Adipocyte (in vitro differentiated cells): Measurements from ENCODE around the gene SRRM4.

Experiments
- DNase-seq: peaks from one replicate; pipeline ENCODE4 v3.0.0-alpha.2; 2015; ENCODE audit warnings: low read depth
- H3K27me3 ChIP-seq: replicated peaks from 2 replicates; pipeline ENCODE4 v1.7.0; 2013; ENCODE audit warnings: mild to moderate bottlenecking, low read length, moderate library complexity; ENCODE audit not compliant: control insufficient read depth, insufficient read depth
- H3K36me3 ChIP-seq: 2 replicates; pipeline ENCODE4 v1.7.0; 2013; ENCODE audit warnings: low read length, mild to moderate bottlenecking, moderate library complexity; ENCODE audit not compliant: control insufficient read depth, insufficient read depth, severe bottlenecking
- H3K4me1 ChIP-seq: 2 replicates; pipeline ENCODE4 v1.7.0; 2013; ENCODE audit warnings: mild to moderate bottlenecking, low read length, moderate library complexity; ENCODE audit not compliant: control insufficient read depth, insufficient read depth
- H3K4me3 ChIP-seq: 2 replicates; pipeline ENCODE4 v1.7.0; 2013; ENCODE audit warnings: mild to moderate bottlenecking, low read length, moderate library complexity
- H3K9ac ChIP-seq: 2 replicates; pipeline ENCODE4 v1.7.0; 2013; ENCODE audit warnings: mild to moderate bottlenecking, low read length, moderate library complexity
- H3K9me3 ChIP-seq: 2 replicates; pipeline ENCODE4 v1.7.0; 2013; ENCODE audit warnings: mild to moderate bottlenecking, low read length, moderate library complexity; ENCODE audit not compliant: control insufficient read depth

The SRRM4 gene

DNA sequence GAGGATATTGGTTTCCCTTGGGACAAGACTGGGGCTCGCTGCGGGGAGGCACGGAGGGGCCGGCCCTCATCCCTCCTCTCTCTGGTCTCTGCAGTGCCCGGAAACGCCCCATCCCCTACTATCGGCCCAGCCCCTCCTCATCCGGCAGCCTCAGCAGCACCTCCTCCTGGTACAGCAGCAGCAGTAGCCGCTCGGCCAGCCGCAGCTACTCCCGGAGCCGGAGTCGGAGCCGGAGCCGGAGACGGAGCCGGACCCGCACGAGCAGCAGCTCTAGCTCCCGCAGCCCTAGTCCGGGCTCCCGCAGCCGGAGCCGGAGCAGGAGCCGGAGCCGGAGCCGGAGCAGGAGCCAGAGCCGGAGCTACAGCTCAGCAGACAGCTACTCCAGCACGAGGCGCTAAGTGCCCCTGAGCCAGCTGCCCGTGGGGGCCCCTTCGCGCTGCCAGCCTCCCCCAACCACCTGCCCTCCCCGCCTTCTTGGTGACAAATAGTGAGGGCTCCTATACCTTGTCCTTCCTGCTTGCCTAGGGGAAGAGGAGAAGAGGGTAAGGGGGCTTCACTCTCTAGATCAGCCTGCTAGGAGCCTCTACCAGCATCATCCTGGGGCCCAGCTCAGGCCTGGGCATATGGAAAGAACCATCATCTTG is 175.2 kb downstream of the SRRM4 start:
- Histone ChIP-seq H3K9me3 (peaks cover 5% of the 10 kb centered on the region), H3K27me3 (peaks cover 18% of the 10 kb centered on the region), H3K36me3 (no peaks in the 10 kb centered on the region), H3K4me3 (no peak overlapping the region), H3K9ac (no peak overlapping the region), H3K4me1 (no peaks in the 10 kb centered on the region)
- no peak for DNase-seq

DNA sequence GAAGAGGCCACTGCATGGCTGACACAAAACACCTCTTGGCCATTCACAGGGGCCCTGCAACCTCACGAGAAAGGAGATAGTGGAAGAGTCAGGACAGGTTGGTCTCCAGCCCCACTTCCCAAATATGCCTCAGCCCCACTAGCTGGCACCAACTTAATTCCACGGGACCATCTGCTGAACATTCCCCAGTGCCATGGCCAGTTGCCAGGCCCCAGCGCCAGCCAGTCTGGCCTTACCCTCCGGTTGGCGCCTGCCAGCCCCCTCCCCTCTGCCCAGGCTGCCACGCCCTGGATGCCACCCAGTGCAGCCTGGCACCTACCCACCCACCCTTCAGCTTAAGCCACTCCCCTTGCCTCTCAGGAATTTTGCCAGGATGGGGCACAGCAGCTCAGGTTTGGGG is 176.2 kb downstream of the SRRM4 start:
- Histone ChIP-seq H3K9me3 (no peaks in the 10 kb centered on the region), H3K36me3 (no peaks in the 10 kb centered on the region), H3K9ac (no peak overlapping the region), H3K27me3 (peaks cover 23% of the 10 kb centered on the region), H3K4me3 (no peak overlapping the region), H3K4me1 (no peaks in the 10 kb centered on the region)
- no peak for DNase-seq

DNA sequence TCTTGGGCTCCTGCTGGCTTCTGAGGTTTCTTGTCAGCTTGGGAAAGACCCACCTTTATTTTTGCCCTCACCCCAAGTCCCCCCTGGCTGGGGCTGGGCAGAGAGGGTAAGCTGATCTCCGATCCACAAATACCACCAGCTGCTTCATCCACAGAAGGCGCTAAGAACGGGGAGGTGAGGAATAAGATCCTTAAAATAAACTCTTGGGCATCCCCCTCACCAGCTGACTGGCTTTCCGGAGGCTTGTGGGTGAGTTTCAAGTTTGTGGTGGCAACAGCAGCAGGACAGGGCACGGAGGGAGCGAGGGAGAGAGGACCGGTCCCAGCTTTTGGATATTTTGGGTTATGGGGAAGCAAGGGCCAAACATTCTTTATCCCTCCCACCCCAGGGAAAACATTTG is 176.6 kb downstream of the SRRM4 start:
- H3K4me3 ChIP-seq: no peak overlapping the region
- DNase-seq: no peak

DNA sequence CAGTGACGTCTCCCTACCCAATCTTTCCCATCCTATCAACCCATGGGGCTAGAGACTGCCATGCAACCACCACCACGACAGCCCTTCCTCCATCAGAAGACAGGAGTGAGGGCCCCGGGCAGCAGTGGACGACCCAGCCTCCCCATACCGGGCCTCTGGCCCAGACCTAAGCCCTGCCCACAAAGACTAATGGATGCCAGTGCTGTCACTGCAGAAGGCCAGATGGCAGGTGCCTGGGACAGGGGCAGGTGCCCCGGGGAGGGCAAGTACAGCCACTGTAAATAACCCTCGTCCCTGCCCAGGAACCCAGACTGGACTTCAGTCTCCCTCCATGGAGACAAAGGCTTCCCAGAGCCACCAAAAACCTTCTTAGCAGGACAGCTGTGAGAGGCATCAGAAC is 177.1 kb downstream of the SRRM4 start:
- H3K36me3 ChIP-seq: no peaks in the 10 kb centered on the region
- H3K9ac ChIP-seq: no peak overlapping the region
- no peaks in the 10 kb centered on the region for H3K9me3 ChIP-seq
- DNase-seq: no peak
- no peaks in the 10 kb centered on the region for H3K4me1 ChIP-seq
- no peak overlapping the region for H3K4me3 ChIP-seq
- peaks cover 16% of the 10 kb centered on the region for H3K27me3 ChIP-seq

More for the DNA sequence above, 176.6 kb downstream of the SRRM4 start:
- Histone ChIP-seq H3K4me1 (no peaks in the 10 kb centered on the region), H3K9me3 (no peaks in the 10 kb centered on the region), H3K9ac (no peak overlapping the region), H3K27me3 (peaks cover 20% of the 10 kb centered on the region), H3K36me3 (no peaks in the 10 kb centered on the region)

DNA sequence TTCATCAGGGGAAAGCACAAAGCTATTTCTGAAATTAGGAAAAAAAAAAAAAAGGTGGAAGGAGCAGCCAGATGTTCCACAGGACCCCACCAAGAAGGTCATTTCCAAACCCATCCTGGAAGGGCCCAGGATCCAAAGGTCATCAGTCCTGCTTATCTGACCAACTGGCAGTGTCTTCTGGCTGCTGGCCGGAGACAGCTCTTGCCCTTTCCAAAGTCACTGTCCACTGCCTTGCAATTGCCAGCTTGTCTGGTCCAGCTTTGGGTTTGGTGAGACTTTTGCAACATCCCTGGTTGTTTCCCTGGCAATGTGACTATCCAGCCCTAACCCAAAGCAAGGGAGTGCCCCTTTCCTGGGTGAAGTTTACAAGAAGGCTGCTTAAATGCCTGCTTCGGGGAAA is 178.5 kb downstream of the SRRM4 start:
- no peaks in the 10 kb centered on the region for H3K36me3 ChIP-seq
- H3K4me1 ChIP-seq: no peaks in the 10 kb centered on the region
- H3K27me3 ChIP-seq: peaks cover 16% of the 10 kb centered on the region
- H3K9ac ChIP-seq: no peak overlapping the region
- no peak overlapping the region for H3K4me3 ChIP-seq
- DNase-seq: no peak
- no peaks in the 10 kb centered on the region for H3K9me3 ChIP-seq

DNA sequence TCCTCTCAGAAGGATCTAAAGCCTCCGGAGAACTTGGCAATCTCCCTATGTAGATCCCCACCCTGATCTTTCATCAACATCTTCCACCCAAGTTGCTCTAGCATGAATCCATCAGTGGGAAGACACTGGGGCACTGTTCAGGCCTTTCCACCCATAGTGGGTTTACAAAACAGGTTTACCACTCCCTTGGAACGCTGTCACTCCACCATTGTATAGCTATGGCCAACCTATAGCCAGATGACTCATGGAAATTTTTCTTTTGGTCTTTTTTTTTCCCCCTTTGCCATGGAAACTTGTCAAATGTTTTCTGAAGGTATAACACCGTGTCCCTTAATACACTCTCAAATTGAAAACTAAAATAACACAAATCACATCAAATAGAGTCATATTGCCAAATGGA is 186.6 kb downstream of the SRRM4 start:
- Histone ChIP-seq H3K9ac (no peak overlapping the region), H3K27me3 (peaks cover 24% of the 10 kb centered on the region), H3K9me3 (peaks cover 8% of the 10 kb centered on the region), H3K4me3 (no peak overlapping the region), H3K4me1 (no peaks in the 10 kb centered on the region), H3K36me3 (no peaks in the 10 kb centered on the region)
- DNase-seq: no peak

DNA sequence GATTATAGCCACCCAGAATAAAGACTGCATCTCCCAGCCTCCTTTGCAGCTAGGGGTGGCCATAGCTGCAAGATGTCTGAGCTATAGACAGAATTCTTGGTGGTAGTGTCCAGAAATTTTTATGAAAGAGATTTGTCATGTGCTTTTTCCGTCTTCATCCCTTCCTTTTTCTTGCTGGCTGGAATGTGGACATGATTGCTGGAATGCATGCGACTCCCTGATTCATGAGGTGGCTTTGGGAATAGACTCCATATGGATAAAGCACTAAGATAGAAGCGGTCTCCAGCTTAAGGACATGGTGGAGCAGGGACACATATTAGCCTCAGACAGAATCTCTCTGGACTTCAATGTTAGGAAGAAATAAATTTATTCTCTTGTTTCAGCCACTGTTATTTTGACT is 187.4 kb downstream of the SRRM4 start:
- H3K9me3 ChIP-seq: peaks cover 8% of the 10 kb centered on the region
- no peak for DNase-seq
- H3K9ac ChIP-seq: no peak overlapping the region
- H3K36me3 ChIP-seq: no peaks in the 10 kb centered on the region
- H3K27me3 ChIP-seq: peaks cover 30% of the 10 kb centered on the region
- H3K4me3 ChIP-seq: no peak overlapping the region
- no peaks in the 10 kb centered on the region for H3K4me1 ChIP-seq

DNA sequence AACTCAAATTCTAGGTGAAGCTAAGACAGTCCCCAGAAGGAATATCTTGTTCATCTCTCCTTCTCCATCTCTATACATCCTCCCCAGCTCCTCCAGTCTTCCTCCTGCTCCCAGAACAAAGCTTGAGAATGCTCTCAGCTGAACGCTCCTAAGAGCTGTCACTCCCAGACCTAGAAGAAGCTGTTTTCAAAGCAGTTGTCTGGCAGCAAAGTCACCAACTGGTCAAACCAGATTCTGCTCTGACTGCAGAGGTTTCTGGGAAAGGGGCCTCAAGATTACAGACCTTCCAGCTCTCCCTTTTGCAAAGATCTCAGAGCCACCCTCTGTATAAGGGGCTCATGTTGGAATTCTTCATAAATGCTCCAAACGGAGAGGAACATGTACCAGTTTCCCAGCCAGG is 187.8 kb downstream of the SRRM4 start:
- Histone ChIP-seq H3K9me3 (peaks cover 8% of the 10 kb centered on the region), H3K9ac (no peak overlapping the region), H3K27me3 (peaks cover 34% of the 10 kb centered on the region), H3K36me3 (no peaks in the 10 kb centered on the region), H3K4me3 (no peak overlapping the region), H3K4me1 (no peaks in the 10 kb centered on the region)
- no peak for DNase-seq

DNA sequence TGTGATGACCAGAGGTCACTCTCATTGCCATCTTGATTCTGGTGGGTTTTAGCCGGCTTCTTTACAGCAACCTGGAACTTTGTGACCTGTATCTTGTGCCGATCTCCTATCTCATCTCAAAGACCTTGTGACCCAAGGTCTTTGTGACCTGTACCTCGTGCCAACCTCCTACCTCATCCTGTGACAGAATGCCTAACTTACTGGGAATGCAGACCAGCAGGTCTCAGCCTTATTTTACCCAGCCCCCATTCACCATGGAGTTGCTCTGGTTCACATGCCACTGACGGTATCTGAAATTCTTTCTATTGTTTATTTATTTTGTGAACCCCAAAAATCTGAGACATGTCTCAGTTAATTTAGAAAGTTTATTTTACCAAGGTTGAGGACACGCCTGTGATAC is 189.9 kb downstream of the SRRM4 start:
- Histone ChIP-seq H3K36me3 (no peaks in the 10 kb centered on the region), H3K9me3 (peaks cover 8% of the 10 kb centered on the region), H3K4me1 (peaks cover 4% of the 10 kb centered on the region), H3K27me3 (peaks cover 26% of the 10 kb centered on the region), H3K4me3 (no peak overlapping the region), H3K9ac (no peak overlapping the region)
- no peak for DNase-seq

DNA sequence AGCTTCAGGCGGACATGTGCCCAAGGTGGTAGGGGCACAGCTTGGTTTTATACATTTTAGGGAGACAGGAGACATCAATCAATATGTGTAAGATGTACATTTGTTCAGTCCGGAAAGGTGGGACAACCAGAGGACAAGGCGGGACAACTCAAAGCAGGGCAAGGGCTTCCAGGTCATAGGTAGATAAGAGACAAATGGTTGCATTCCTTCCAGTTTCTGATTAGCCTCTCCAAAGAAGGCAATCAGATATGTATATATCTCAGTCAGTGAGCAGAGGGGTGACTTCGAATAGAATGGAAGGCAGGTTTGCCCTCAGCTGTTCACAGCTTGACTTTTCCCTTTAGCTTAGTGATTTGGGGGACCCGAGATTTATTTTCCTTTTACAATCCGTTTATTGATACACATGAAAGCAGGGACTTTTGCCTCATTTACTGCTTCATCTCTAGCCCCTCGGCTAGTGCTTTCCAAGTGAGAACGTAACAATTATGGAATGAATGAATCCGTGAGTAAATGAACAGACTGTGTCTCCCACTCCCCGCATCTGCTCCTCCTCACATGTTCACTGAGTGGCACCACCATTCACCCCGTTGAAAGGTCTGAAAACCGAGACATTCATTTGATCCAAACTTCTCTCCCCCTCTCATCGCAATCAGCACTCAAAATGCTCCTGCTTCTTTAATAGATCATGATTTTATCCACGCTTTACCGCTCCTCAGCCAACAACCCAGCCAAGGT is 190.5 kb downstream of the SRRM4 start:
- DNase-seq: no peak
- Histone ChIP-seq H3K9ac (no peak overlapping the region), H3K4me3 (no peak overlapping the region), H3K9me3 (peaks cover 8% of the 10 kb centered on the region), H3K36me3 (no peaks in the 10 kb centered on the region), H3K4me1 (peaks cover 10% of the 10 kb centered on the region), H3K27me3 (peaks cover 24% of the 10 kb centered on the region)

DNA sequence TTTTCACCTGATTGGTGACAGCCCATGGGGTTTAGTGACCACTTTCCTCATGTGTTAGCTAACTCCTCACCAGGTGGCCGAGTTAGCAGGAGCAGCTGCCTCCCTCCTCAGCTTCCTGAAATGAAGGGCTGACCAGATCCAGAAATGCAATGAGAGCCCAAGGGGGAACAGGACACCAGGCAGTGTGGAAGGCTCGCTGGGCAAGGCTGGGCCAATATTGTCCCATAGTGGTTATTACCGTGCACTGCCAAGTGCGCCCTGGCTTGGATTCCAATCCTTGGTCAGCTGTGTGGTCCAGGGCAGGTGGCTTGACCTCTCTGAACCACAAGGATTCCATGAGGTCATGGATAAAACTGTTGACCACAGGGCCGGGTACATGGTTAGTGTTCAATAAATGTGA is 193.7 kb downstream of the SRRM4 start:
- no peaks in the 10 kb centered on the region for H3K36me3 ChIP-seq
- H3K4me3 ChIP-seq: no peak overlapping the region
- peaks cover 17% of the 10 kb centered on the region for H3K27me3 ChIP-seq
- H3K9me3 ChIP-seq: no peaks in the 10 kb centered on the region
- no peak overlapping the region for H3K9ac ChIP-seq
- peaks cover 31% of the 10 kb centered on the region for H3K4me1 ChIP-seq
- no peak for DNase-seq
